Choroid plexus epithelial cell (primary cell): ENCODE measurements around the gene SNAI1.
A peak's percentile ranks its signal among the peaks of the same experiment; 100 is the strongest.

Experiments used
- DNase-seq: peaks from one replicate; pipeline ENCODE4 v3.0.0-alpha.2; 2010; ENCODE audit warnings: low read depth
- H3K4me3 ChIP-seq: 2 replicates; pipeline ENCODE4 v1.5.1; 2011; ENCODE audit warnings: low read depth, mild to moderate bottlenecking, control low read depth, low read length, moderate library complexity
- TF ChIP-seq, protein P1 (sequence below): conservative IDR thresholded peaks from 2 replicates; pipeline ENCODE4 v1.5.1; 2011; ENCODE audit warnings: low read depth, mild to moderate bottlenecking, control low read depth, inconsistent platforms, low read length, moderate library complexity

SNAI1 gene

GRCh38 chr20:50022676-50023075, 39.9 kb downstream of the SNAI1 start:
- TF ChIP-seq, protein P1, sequence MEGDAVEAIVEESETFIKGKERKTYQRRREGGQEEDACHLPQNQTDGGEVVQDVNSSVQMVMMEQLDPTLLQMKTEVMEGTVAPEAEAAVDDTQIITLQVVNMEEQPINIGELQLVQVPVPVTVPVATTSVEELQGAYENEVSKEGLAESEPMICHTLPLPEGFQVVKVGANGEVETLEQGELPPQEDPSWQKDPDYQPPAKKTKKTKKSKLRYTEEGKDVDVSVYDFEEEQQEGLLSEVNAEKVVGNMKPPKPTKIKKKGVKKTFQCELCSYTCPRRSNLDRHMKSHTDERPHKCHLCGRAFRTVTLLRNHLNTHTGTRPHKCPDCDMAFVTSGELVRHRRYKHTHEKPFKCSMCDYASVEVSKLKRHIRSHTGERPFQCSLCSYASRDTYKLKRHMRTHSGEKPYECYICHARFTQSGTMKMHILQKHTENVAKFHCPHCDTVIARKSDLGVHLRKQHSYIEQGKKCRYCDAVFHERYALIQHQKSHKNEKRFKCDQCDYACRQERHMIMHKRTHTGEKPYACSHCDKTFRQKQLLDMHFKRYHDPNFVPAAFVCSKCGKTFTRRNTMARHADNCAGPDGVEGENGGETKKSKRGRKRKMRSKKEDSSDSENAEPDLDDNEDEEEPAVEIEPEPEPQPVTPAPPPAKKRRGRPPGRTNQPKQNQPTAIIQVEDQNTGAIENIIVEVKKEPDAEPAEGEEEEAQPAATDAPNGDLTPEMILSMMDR, result no peak
- no peak for DNase-seq
- no peak overlapping the region for H3K4me3 ChIP-seq

DNA sequence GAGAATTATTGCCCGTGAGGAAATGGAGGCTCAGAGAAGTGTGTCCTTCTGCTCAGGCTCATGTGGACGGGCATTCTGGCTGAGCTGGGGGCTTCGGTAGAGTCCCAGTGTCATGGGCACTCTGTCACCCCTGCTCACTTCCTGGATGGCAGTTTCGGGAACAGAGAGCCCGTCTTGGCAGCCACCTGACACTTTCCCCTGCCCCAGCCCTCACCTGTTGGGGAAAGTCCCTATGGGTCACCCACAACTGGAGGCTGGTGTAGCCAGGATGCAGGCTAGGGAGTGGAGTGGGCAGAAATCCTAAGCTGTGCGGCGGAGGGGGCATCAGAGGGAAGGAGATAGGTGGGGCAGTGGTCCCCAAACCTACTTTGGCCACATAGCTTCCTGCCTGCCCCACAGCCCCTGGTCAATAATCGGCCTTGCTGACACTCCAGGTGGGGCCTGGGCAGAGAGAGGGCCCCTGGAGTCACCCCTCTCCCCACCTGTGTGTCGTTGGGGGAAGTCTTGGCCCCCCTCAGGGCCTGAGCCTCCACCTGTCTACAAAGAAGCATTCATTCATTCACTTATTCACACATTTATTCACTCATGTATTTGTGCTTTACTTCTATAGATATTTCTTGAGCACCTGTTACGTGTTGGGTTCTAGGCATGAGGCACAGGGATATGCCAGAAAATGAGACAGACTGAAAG, 40.5 kb downstream of the SNAI1 start:
- no peak for DNase-seq
- no peak overlapping the region for H3K4me3 ChIP-seq
- TF ChIP-seq, protein P1, result no peak

- DNase-seq, result no peak
- TF ChIP-seq, protein P1, result no peak
- no peak overlapping the region for H3K4me3 ChIP-seq
Observed at GRCh38 chr20:50026746-50027575, 44.2 kb downstream of the SNAI1 start.

DNA sequence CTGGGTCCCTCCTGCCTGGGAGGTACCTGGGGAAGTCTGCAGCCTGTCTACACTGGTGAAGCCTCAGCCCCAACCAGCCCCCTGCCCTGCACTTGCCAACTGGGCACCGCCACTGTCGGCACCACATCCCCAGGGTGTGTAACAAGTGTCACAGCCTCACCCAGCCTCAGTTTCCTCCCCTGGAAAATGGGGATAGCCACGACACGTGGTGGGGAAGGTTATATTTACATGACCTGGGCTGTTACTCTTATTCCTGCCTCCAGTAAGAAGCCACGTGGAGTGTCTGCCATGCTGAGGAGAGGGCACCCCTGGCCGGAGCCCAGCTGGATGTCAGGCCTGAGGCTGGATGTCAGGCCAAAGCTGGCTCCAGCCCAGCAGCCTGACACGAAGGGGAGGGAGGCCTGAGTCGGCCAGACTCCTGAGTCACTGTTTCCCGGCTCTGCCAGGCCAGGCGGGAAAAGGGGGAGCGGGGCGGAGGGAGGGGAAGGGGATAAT, 44.9 kb downstream of the SNAI1 start:
- DNase-seq, result peak; percentile 84
- TF ChIP-seq, protein P1, result no peak

GRCh38 chr20:50029083-50029696, 46.4 kb downstream of the SNAI1 start:
- TF ChIP-seq, protein P1, result no peak
- no peak for DNase-seq

More for the DNA sequence above, 44.9 kb downstream of the SNAI1 start:
- no peak overlapping the region for H3K4me3 ChIP-seq

DNA sequence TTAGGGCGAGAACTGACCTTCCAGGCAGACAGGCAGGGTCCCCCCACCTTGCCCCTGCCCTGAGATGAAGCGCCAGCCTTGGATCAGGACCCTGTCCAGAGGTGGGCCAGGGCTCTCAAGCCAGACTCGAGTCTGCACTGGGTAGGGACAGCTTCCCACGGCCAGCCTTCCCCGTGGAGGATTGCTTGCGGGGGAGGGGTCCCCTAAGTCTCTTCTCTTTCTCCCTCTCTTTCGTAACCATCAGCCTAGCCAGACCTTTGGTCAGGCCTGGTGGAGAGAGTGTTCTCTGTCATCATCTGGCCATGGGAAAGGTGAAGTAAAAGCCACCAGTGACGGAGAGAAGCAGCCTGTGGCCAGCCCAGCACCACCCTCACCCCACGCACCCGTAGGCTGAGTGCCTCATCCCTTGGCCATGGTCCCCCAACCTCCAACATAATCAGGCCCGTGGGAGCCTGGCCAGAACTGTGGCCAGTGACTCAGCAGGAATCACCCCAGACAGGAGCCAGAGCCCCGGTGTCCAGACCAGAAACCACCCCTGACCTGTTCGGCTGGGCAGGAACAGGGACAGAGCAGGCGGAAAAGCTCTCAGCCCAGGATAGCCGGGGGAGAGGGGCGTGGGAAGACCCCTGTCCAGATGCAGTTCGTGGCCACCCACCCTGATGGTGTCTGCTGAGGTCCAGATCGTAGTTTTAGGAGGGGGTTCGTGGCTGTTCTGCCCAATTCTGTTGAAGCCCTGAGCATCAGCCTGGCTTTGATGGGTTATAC, 47.1 kb downstream of the SNAI1 start:
- peak; percentile 96 for DNase-seq
- TF ChIP-seq, protein P1, result no peak
- no peak overlapping the region for H3K4me3 ChIP-seq

More at GRCh38 chr20:50029083-50029696, 46.4 kb downstream of the SNAI1 start:
- no peak overlapping the region for H3K4me3 ChIP-seq
